IPS-NIHi7 (cell line): ENCODE results near the gene OXCT1.

Experiments used
- DNase-seq: peaks from one replicate; pipeline ENCODE4 v3.0.0; 2012; ENCODE audit warnings: mixed read lengths; ENCODE audit errors: extremely low spot score

The OXCT1 gene

DNA sequence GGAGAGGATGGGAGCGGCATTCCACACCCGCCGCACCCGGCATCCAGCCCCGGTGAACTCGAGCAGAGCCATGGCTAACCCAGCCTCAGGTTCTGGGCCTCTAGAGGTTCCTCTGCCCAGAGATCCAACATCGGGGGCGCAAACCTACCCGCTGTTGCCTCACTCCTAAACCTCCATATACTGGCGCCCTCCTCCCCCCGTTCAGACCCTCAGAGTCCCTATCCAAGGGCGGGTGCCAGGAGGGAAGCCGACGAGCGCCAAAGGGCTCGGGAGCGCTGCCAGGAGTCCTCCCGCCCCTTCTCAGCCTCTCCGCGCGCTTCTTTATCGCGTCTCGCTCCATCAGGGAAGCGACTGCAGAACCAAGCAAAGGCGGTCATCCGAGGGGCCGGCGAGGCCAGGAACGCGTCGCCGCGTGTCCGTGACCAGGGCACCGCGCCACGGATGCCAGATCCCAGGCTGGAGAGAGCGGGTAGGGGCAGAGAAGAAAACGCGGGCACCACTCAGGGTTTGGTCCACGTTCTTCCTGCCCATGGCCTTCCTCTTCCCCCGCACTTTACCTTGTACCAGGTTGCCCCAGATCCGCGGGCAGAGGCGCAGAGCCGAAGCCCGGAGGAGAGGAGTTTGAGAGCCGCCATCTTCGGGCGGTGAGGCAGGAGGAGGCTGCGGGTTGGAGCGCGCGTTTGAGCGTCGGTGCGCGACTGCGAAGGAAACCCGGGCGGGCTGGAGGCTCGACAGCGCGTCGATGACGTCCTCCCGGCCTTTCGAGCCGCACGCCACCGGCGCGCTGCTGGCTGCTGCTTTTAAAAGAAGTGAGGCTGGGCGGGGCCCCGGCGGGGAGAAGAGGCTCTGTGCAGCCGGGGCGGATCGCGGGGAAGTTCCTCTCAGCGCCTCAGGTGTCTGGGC lies at the start of gene OXCT1:
Gene OXCT1 (minus strand): TSS at position 702 of the 903 bp plus-strand sequence. CDS start 67 bp downstream, at position 635.
- DNase-seq: peak; percentile 84

DNA sequence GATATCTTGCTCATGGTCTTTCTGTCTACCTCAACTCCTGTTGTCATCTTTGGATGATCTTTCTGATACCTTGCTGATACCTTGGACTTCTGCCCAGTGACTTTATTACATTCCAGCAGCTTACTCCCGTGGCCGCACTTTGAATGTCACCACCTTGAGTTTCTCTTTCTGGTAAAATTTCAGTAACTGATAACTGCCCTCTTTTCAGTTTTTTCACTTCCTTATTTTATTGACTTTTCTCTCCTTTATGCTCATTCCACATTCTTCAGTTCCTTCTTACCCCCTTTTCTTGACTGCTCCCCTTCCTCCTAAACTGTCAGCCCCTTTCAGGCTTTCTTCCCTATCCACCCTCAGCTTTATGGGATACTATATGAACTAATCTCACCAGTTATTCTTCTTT lies 47.9 kb upstream of the OXCT1 start:
- DNase-seq: no peak

DNA sequence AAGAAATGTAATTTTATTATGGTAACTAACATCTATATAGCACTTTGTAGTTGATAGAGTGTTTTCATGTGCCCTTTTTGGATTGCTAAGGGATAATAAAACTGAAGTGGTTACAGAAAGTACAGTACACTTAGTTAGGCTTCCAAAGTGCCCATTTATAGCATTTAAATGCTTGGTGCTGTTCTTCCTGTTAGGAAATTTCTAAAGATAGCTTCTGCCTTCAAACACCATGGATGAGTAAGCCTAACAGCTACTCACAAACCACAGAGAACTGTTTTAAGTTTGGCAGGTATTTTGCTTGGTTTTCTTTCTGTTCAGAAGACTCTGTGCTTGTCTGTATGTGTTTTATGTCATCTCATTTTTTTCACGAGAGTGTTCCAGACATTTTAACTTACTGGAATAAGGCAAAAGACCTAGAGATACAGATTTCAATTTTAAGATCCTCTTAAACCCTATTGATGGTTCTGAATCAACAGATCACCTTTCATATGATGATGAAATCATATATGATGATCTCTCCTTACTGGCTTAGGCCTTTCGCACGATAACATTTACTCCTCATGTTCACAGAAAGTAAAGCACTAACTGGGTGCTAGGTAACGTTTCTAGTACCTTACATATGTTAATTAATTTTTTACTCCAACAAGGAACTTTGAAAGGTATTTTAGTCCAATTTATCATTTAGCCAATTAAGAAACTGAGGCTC lies 38.3 kb upstream of the OXCT1 start:
- DNase-seq: no peak

DNA sequence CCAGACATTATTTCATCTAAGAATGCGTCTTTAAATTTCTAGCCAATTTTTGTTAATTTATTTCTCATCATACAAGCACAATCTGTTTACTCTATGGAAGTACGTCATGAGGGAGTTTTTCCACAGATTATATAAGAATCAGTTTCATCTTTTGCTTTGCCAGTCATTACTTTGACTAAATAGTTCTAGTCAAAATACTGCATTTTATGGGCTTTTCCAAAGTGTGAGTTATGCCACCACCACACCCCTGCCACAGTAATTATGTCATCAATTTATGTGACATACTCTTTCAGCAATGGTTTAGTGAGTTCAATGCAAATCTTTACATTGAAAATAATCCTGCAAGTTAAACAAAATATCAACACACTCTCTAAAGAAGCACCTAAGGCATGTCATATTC lies 35.9 kb upstream of the OXCT1 start:
- DNase-seq: no peak

DNA sequence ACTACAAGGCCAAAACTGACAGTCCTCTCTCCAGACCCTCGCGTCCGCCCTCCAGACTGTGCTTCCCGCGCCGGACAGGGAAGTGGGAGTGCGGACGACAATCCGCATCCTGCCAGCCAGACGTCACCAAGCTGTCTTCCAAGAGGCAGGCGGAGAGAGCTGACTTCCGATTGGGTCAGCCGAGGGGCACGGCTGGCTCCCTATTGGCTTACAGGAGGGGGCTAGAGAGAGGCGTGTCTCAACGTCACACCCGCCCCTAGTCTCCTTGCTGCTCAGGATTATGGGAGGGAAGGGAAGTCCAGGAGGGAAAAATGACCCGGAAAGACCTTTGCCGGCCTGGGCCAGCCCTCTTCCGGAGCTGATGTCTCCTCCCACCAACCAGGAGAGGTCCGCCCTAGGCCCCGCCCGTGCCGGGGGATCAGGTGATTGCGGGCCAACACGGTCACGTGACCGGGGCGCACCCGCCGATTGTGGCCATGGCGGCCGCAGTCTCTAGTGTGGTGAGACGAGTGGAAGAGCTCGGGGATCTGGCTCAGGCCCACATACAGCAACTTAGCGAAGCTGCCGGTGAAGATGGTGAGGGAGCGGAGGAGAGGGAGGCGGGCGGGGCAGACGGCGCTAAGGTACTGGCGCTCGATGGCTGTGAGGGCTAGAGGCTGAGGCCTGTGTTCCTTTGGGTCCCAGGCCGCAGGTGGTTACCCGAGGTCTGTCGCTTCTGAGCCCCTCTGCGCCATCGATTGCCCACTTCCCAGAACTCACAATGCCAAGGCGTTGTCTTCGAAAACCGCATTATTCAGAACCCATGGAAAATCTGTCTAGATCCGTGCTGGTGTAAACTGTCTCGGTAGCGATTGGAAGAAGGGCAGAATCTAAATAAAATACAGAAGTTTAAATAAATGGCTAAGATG lies 33.9 kb upstream of the OXCT1 start, which contains the start of gene RIMOC1:
Gene RIMOC1 (plus strand): TSS at position 453 of the 908 bp plus-strand sequence. CDS start 24 bp downstream, at position 477.
- DNase-seq: peak; percentile 97

DNA sequence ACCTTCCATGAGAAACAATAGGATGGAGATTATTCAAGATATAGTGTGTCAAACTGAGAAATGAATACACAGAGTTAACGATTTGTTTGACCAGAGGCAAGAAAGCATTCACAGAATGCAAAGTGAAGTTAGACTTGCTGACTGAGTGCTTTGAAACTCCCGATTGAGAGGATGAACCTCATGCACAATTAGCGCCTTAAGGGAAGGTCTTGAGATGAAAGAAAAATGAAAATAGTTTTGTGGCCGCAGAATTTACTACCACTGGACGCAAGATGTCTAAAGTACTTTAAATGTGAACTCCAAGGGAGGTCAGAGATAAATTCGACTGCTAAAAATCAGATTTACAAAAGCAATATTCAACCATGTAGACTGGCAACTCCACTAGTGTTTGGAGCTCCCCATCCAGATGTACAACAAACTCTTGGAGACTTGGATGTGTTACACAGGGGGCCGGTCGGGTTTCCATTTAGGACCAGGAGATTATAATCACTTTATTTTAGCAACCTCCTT lies 33.2 kb upstream of the OXCT1 start:
- DNase-seq: no peak

DNA sequence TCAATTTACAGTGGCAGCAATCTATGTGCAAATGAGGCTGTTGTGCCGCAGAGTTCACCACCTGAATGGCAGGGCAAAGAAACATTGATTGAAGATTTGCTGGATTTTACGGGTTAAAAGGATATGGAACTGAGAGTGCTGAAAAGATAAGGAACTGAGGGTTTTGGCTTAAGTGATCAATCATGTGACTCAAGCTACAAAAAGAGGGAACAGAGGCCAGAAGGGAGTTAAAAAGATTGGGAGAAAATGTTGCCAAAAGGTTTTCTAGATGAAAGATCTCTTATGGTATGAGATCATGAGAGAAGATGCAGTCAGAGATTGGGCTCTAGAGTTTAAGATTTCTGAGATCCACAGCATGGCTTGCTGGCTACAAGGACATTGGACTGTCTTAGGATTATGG lies 26.0 kb upstream of the OXCT1 start:
- DNase-seq: no peak

DNA sequence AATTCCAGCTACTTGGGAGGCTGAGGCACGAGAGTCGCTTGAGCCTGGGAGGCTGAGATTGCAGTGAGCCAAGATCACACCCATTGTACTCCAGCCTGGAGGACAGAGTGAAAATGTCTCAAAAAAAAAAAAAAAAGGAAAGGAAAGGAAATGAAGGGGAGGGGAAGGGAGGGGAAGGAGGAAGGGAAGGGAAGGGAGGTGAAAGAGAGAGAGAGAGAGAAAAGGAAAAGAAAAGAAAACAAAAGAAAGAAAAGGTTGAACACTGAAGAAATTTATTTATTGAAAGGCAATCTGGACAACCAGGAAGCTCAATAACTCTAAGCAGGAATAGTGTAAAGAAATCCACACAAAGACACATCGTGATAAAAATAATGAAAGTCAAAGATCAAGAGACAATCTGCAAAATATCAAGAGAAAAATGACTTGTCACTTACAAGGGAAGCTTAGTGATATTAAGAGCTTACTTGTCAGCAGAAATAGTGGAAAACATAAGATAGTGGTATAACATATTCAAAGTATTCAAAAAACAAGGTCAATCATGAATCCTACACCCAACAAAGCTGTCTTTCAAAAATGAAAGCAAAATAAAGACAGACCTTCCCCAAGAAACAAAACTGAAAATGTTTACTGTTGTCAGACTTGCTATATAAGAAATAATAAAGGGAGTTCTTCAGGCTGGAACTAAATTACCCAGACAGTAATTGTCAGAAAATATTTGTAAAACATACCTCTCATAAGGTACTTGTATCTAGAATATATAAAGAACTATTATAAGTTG lies 23.0 kb upstream of the OXCT1 start:
- DNase-seq: no peak

DNA sequence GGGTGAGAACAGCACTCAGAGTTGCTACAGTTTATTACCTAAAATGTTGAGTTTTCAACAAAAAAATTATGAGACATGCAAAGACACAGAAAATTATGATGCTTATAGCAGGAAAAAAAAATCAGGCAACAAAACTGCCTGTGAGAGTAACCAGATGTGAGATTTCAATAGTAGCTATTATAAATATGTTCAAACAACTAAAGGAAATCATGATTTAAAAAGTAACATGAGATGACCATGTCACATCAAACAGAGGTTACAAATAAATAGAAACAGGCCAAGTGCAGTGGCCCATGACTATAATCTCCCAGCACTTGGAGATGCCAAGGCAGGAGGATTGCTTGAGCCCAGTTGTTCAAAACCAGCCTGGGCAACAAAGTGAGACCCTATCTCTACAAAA lies 21.8 kb upstream of the OXCT1 start:
- DNase-seq: no peak

DNA sequence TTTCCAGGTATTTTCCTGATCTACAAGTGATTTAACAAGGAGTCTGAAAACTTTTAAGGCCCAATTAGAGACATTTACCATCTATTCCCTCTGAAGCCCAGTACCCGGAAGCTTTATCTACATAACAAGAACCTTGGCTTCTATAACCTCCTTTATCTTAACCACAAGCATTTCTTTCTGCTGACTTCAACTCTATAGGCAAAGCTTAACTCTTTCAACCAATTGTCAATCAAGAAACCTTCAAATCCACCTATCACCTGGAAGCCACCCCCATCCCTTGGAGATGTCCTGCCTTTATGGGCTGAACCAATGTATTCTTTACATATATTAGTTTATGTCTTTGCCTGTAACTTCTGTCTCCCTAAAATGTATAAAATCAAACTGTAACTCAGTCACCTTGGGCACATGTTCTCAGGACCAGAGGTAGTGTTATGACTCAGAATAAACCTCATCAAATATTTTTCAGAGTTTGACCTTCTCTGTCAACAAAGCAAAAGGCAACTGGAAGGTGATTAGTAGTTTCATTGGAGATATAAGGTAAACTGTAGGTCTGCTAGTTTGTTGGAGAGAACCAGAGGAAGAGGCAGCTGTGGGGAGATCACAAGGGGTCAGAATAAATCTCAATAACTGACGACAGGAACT lies 21.0 kb upstream of the OXCT1 start:
- no peak for DNase-seq

DNA sequence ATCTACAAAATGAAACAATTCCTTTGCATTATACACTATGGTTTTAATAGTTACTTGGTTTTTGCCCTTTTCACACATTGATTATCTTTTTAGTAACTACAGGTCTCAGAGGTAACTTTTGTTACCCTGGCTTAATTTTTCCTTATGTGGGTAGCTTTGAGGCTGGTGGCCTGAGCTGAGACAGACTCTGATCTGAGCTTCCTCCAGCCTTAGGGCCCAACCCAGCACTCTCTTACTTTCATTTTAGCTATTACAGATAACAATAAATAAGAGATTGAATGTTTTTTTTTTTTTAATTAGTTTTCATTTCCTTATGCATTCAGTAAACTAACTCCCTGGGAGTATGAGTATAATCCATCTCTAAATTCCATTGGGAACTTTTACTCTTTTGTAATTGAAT lies 15.1 kb upstream of the OXCT1 start:
- no peak for DNase-seq

DNA sequence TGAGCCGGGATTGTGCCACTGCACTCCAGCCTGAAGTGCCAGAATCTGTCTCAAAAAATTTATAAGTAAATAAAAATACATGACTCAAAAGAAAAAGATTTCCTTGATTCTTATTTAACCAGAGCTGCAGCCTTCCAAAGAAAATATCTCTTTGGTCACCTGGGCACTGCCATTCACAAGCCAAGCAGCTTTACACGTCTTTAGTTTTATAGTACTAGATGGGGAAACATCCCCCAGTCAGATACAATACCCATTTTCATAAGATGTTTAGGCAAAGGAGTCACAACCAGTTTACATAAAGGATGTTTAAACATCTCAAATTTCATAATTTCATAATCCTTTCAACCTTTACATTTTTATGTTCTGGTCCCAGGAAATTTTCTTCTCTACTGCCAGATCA lies 13.7 kb upstream of the OXCT1 start:
- DNase-seq: no peak

DNA sequence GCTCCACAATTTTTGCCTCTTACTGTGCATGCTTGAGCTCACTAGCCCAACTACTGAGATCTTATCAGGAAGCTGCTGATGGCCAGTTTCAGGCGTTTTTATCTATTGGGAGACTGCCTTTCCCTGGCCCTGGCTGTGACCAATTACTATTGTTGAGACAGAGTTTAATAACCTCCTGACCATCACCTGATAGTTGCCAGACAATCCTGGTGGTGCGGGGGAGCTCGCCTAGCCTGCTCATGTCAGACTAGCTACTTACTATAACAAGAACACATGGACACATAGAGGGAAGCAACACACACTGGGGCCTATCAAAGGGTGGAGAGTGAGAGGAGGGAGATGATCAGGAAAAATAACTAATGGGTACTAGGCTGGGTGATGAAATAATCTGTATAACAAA lies 13.0 kb upstream of the OXCT1 start:
- DNase-seq: no peak

DNA sequence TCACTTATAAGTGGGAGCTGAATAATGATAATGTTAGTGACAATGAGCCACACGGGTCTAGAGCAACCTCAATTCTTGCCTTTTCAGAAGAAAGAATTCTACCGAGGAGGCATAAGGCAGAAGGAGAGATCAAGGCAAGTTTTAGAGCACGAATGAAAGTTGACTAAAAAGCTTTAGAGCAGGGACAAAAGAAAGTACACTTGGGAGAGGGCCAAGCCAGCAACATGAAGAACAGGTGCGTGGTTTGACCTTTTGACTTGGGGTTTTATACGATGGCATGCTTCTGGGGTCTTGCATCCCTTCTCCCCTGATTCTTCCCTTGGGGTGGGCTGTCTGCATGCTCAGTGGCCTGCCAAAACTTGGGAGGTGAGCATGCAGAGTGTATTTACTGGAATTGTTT lies 12.5 kb upstream of the OXCT1 start:
- DNase-seq: no peak

DNA sequence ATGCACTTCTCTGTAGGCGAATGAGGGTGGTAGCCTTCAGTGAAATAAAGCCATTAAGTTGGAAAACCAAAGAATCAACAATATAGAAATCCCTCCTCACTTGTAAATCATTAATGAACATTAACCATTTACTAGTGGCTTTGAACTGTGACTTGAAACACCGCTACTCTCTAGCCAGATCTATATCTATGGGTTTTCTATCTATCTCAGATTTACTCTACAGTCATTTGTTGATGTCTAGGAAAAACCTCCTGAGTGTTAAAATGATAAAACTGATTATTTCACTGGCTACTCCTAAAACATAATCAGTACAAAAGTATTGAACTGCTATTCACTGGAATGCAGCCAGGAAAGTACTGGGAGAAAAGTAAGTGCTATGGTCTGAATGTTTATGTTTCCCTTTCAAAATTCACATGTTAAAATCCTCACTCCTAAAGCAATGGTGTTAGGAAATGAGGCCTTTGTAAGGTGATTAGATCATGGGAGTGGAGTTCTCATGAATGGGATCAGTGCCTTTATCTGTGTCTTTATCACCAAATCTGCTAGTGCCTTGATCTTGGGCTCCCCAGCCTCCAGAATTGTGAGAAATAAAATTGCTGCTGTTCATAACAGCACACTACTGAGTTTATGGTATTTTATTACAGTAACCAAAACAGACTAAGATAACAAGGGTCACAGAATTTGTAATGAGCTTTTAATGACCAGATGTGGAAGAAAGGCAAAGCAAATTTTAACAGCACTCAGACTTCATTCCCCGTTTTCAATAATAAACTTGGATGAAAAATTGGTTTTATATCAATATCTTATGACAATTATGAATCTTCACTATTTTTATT lies 8.6 kb upstream of the OXCT1 start:
- DNase-seq: no peak

DNA sequence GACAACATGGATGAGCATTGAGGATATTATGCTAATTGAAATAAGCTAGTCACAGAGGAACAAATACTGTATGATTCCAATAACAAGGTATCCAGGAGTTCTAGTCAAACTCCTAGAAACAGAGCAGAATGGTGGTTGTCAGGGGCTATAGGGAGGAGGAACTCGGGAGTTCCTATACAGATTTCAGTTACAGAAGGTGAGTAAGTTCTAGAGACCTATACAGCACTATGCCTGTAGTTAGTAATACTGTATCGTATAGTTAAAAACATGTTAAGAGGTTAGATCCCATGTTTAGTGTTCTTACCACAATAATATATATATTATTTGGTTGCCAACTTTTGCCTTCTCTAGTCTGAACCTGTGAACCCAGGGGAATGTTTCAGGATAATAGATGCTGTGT lies 7.9 kb upstream of the OXCT1 start:
- DNase-seq: no peak

DNA sequence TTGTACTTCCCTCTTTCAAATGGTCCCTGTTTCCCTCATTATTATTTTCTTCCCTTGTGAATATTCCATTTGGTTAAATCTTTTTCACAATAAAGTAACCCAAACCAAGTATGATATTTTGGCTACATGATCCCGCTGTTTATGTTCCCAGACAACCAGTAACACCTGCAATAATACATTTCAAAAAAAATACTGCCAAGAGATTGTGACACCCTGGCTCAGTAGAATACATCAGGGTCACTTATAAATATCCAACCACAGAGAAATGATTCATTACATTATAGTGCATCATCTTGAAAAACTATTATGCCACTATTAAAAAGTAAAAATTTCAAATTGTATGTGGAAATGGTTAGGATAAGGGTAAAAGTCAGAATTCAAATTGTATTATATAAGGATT lies 7.2 kb upstream of the OXCT1 start:
- DNase-seq: no peak

DNA sequence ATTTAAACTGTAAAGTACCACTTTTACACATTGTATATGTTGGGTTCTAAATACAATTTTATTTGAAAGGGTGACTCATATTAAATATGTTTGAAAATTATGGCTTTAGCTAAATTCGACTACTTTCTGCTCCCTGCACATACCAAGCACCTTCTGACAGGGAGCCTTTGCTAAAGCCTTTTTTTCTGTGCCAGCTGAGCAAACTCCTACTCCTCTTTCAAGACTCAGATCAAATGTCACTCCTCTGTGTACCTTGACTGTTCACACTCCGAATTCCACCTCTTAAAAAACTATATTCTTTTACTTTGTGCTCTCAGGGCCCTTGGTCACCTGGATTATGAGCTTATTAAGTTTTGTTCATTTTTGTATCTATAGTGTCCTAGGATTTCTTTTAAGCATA lies 6.5 kb upstream of the OXCT1 start:
- no peak for DNase-seq

DNA sequence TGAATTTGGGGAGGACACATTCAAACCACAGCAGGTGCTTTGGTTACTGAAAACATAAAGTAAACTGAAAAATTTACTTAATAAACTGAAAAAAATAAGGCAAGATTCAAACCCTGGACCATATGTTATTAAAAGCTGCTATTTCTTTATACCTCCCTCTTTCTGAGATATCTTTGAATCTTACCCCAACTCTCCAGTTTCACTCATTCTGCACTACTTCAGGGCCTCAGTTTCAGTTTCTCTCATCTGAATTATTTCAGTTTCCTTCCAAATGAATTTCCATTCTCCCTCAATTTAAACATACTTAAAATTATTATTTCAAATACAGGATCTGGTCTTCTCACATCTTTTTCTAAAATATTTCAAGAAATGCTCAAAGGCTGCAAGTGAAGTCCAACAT lies 4.9 kb upstream of the OXCT1 start:
- DNase-seq: no peak
